Measurements from ENCODE around the gene FARS2.

Gene FARS2

DNA sequence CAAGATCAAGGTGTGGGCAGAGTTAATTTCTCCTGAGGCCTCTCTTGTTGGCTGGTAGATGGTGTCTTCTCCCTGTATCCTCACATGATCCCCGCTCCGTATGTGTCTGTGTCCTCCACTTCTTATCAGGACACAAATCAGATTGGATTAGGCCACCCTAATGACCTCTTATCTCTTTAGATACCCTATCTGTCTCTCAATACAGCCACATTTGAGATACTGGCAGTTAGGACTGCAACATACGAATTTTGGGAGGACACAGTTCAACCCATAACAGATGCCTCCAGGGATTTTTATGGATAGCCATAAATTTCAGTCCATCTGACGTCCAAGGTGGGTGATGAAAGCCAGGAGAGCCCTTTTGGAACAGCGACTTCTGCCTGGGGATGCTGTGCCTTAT is 376.4 kb downstream of the FARS2 start:
- no peak overlapping the region for H2BK12ac ChIP-seq (ENCODE audit: low read length)
- no CpG with 5 or more reads among the region's 5 CpGs for WGBS (ENCODE audit: extremely low coverage, insufficient coverage, insufficient read length)
- DNase-seq, result no peak
- no peak overlapping the region for H4K8ac ChIP-seq (ENCODE audit: low read depth, low read length)
- no peaks in the 10 kb centered on the region for H3K79me1 ChIP-seq (ENCODE audit: low read length)
- H3K14ac ChIP-seq (ENCODE audit: low read length), result no peak overlapping the region
- H4K12ac ChIP-seq (ENCODE audit: low read depth, low read length), result no peak overlapping the region
- no peak overlapping the region for H2BK5ac ChIP-seq (ENCODE audit: low read depth, low read length, poor library complexity)
- H2AFZ ChIP-seq (ENCODE audit: insufficient read depth, low read length, poor library complexity), result no peak overlapping the region
- no peak overlapping the region for H3K23ac ChIP-seq (ENCODE audit: low read length)
- H4K91ac ChIP-seq (ENCODE audit: low read depth, low read length), result no peak overlapping the region
- no peak overlapping the region for H3K4me3 ChIP-seq (ENCODE audit: low read depth, low read length)
- H3K4ac ChIP-seq (ENCODE audit: low read depth, low read length), result no peak overlapping the region
- no peaks in the 10 kb centered on the region for H3K36me3 ChIP-seq (ENCODE audit: control insufficient read depth in 1 of 2, insufficient read depth in 2 of 2, low read length in 2 of 2)
- no peak overlapping the region for H3K4me2 ChIP-seq (ENCODE audit: low read length)
- H3K9ac ChIP-seq (ENCODE audit: low read length), result no peak overlapping the region
- H3K27ac ChIP-seq (ENCODE audit: low read depth, low read length), result no peak overlapping the region
- no peaks in the 10 kb centered on the region for H3K4me1 ChIP-seq (ENCODE audit: control insufficient read depth in 1 of 2, insufficient read depth in 2 of 2, low read length in 2 of 2)
- no peak overlapping the region for H2AK5ac ChIP-seq (ENCODE audit: low read length)
- no peaks in the 10 kb centered on the region for H3K79me2 ChIP-seq (ENCODE audit: control insufficient read depth, insufficient read depth, low read length, poor library complexity)
- no peaks in the 10 kb centered on the region for H3K27me3 ChIP-seq (ENCODE audit: insufficient read depth, low read length)
- no peak overlapping the region for H3K18ac ChIP-seq (ENCODE audit: low read length)
- peaks cover 7% of the 10 kb centered on the region for H3K9me3 ChIP-seq (ENCODE audit: insufficient read depth, low read depth, low read length)
- no peak overlapping the region for H2BK120ac ChIP-seq (ENCODE audit: insufficient read depth, low read length, poor library complexity)

DNA sequence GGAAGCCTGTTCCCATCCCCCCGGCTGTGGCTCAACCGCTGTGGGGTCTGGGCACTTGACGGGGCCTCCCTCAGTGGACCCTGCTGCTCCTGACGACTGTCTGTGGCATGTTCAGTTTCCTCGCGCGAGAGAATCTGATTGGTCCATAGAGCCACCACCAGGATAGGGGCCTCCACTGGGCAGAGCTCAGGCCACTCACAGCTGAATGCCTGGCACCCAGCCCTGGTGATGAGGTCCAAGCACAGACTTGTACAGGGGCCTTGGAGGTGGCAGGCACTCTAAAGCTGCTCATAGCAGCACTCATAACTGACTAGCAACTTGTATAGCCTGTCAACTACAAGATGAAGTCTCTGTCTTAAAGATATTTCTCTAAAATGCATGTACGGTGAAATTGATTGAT is 377.4 kb downstream of the FARS2 start:
- no peak overlapping the region for H3K4me3 ChIP-seq (ENCODE audit: low read depth, low read length)
- no peak overlapping the region for H2AFZ ChIP-seq (ENCODE audit: insufficient read depth, low read length, poor library complexity)
- no peak overlapping the region for H4K8ac ChIP-seq (ENCODE audit: low read depth, low read length)
- no peak overlapping the region for H3K23ac ChIP-seq (ENCODE audit: low read length)
- no peak overlapping the region for H2AK5ac ChIP-seq (ENCODE audit: low read length)
- H3K9me3 ChIP-seq (ENCODE audit: insufficient read depth, low read depth, low read length), result peaks cover 7% of the 10 kb centered on the region
- no peak overlapping the region for H2BK5ac ChIP-seq (ENCODE audit: low read depth, low read length, poor library complexity)
- H2BK120ac ChIP-seq (ENCODE audit: insufficient read depth, low read length, poor library complexity), result no peak overlapping the region
- no peak overlapping the region for H3K18ac ChIP-seq (ENCODE audit: low read length)
- H2BK12ac ChIP-seq (ENCODE audit: low read length), result no peak overlapping the region
- no peaks in the 10 kb centered on the region for H3K36me3 ChIP-seq (ENCODE audit: control insufficient read depth in 1 of 2, insufficient read depth in 2 of 2, low read length in 2 of 2)
- no peak overlapping the region for H4K12ac ChIP-seq (ENCODE audit: low read depth, low read length)
- H3K27me3 ChIP-seq (ENCODE audit: insufficient read depth, low read length), result no peaks in the 10 kb centered on the region
- H3K4me2 ChIP-seq (ENCODE audit: low read length), result no peak overlapping the region
- no peaks in the 10 kb centered on the region for H3K79me1 ChIP-seq (ENCODE audit: low read length)
- H4K91ac ChIP-seq (ENCODE audit: low read depth, low read length), result no peak overlapping the region
- no peak overlapping the region for H3K4ac ChIP-seq (ENCODE audit: low read depth, low read length)
- WGBS (ENCODE audit: extremely low coverage, insufficient coverage, insufficient read length), result no CpG with 5 or more reads among the region's 8 CpGs
- no peaks in the 10 kb centered on the region for H3K4me1 ChIP-seq (ENCODE audit: control insufficient read depth in 1 of 2, insufficient read depth in 2 of 2, low read length in 2 of 2)
- DNase-seq, result no peak
- H3K9ac ChIP-seq (ENCODE audit: low read length), result no peak overlapping the region
- no peak overlapping the region for H3K27ac ChIP-seq (ENCODE audit: low read depth, low read length)
- H3K79me2 ChIP-seq (ENCODE audit: control insufficient read depth, insufficient read depth, low read length, poor library complexity), result no peaks in the 10 kb centered on the region
- no peak overlapping the region for H3K14ac ChIP-seq (ENCODE audit: low read length)

DNA sequence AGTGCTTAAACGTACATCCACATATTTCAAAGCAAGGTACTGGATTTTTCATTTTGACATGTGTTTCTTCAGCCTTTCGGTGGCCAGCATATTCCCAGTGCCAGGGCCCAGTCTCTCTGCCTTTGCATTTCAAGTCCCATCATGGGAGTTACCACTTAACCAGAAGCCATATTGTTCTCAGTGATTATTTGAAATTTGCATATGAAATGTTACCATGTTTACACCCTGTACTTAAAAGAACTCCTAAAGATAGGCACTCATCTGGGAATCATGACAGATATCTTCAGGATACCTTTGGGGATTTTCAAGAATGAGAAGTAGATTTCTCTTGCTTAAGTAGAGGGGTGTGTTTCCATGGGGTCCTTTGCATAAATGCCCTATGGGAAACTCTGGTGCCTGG is 377.9 kb downstream of the FARS2 start:
- no peak overlapping the region for H3K14ac ChIP-seq (ENCODE audit: low read length)
- no peak for DNase-seq
- H3K27ac ChIP-seq (ENCODE audit: low read depth, low read length), result no peak overlapping the region
- no peak overlapping the region for H3K23ac ChIP-seq (ENCODE audit: low read length)
- H3K27me3 ChIP-seq (ENCODE audit: insufficient read depth, low read length), result no peaks in the 10 kb centered on the region
- no peak overlapping the region for H4K8ac ChIP-seq (ENCODE audit: low read depth, low read length)
- no peak overlapping the region for H2BK5ac ChIP-seq (ENCODE audit: low read depth, low read length, poor library complexity)
- H3K4me3 ChIP-seq (ENCODE audit: low read depth, low read length), result no peak overlapping the region
- H2BK120ac ChIP-seq (ENCODE audit: insufficient read depth, low read length, poor library complexity), result no peak overlapping the region
- no peak overlapping the region for H4K12ac ChIP-seq (ENCODE audit: low read depth, low read length)
- peaks cover 7% of the 10 kb centered on the region for H3K9me3 ChIP-seq (ENCODE audit: insufficient read depth, low read depth, low read length)
- H3K36me3 ChIP-seq (ENCODE audit: control insufficient read depth in 1 of 2, insufficient read depth in 2 of 2, low read length in 2 of 2), result no peaks in the 10 kb centered on the region
- H2AFZ ChIP-seq (ENCODE audit: insufficient read depth, low read length, poor library complexity), result no peak overlapping the region
- no peak overlapping the region for H2BK12ac ChIP-seq (ENCODE audit: low read length)
- no peak overlapping the region for H3K4ac ChIP-seq (ENCODE audit: low read depth, low read length)
- no peak overlapping the region for H3K4me2 ChIP-seq (ENCODE audit: low read length)
- peaks cover 0 to 3% of the 10 kb centered on the region in 2 experiments for H3K4me1 ChIP-seq (ENCODE audit: control insufficient read depth in 1 of 2, insufficient read depth in 2 of 2, low read length in 2 of 2)
- peaks cover 3% of the 10 kb centered on the region for H3K79me1 ChIP-seq (ENCODE audit: low read length)
- H4K91ac ChIP-seq (ENCODE audit: low read depth, low read length), result no peak overlapping the region
- H3K18ac ChIP-seq (ENCODE audit: low read length), result no peak overlapping the region
- no peak overlapping the region for H3K9ac ChIP-seq (ENCODE audit: low read length)
- no peak overlapping the region for H2AK5ac ChIP-seq (ENCODE audit: low read length)
- WGBS (ENCODE audit: extremely low coverage, insufficient coverage, insufficient read length), result no CpG with 5 or more reads among the region's 2 CpGs
- H3K79me2 ChIP-seq (ENCODE audit: control insufficient read depth, insufficient read depth, low read length, poor library complexity), result peaks cover 1% of the 10 kb centered on the region

DNA sequence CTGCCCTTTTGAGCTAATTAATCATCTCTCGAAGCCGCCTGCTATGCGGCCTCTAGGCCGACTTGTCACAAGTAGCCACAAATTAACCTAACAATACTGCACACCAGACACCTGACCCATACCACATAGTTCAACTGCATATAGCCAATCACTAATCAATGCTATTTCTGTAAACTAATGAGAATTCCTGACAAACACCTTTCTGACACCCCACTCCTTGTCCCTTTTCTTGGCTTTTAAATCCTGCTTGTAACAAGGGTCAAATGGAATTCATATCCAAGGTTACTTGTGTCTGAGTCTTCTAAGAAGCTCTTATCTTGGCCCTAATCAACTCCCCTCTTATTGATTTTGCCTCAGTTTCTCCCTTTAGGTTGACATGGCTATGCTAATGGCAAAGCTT is 379.3 kb downstream of the FARS2 start:
- H3K36me3 ChIP-seq (ENCODE audit: control insufficient read depth in 1 of 2, insufficient read depth in 2 of 2, low read length in 2 of 2), result no peaks in the 10 kb centered on the region
- H3K9me3 ChIP-seq (ENCODE audit: insufficient read depth, low read depth, low read length), result peaks cover 7% of the 10 kb centered on the region
- peaks cover 1% of the 10 kb centered on the region for H3K79me2 ChIP-seq (ENCODE audit: control insufficient read depth, insufficient read depth, low read length, poor library complexity)
- H3K4me3 ChIP-seq (ENCODE audit: low read depth, low read length), result no peak overlapping the region
- H3K4me1 ChIP-seq (ENCODE audit: control insufficient read depth in 1 of 2, insufficient read depth in 2 of 2, low read length in 2 of 2), result peaks cover 2 to 6% of the 10 kb centered on the region in 2 experiments
- DNase-seq, result no peak
- H2AK5ac ChIP-seq (ENCODE audit: low read length), result no peak overlapping the region
- no peaks in the 10 kb centered on the region for H3K27me3 ChIP-seq (ENCODE audit: insufficient read depth, low read length)
- no peak overlapping the region for H2BK120ac ChIP-seq (ENCODE audit: insufficient read depth, low read length, poor library complexity)
- no peak overlapping the region for H3K23ac ChIP-seq (ENCODE audit: low read length)
- H3K4me2 ChIP-seq (ENCODE audit: low read length), result no peak overlapping the region
- H3K4ac ChIP-seq (ENCODE audit: low read depth, low read length), result no peak overlapping the region
- H3K27ac ChIP-seq (ENCODE audit: low read depth, low read length), result no peak overlapping the region
- no peak overlapping the region for H2BK5ac ChIP-seq (ENCODE audit: low read depth, low read length, poor library complexity)
- no peak overlapping the region for H3K18ac ChIP-seq (ENCODE audit: low read length)
- H2BK12ac ChIP-seq (ENCODE audit: low read length), result no peak overlapping the region
- H3K9ac ChIP-seq (ENCODE audit: low read length), result no peak overlapping the region
- H4K8ac ChIP-seq (ENCODE audit: low read depth, low read length), result no peak overlapping the region
- no peak overlapping the region for H3K14ac ChIP-seq (ENCODE audit: low read length)
- WGBS (ENCODE audit: extremely low coverage, insufficient coverage, insufficient read length), result no CpG with 5 or more reads among the region's 4 CpGs
- peaks cover 3% of the 10 kb centered on the region for H3K79me1 ChIP-seq (ENCODE audit: low read length)
- H2AFZ ChIP-seq (ENCODE audit: insufficient read depth, low read length, poor library complexity), result no peak overlapping the region
- no peak overlapping the region for H4K91ac ChIP-seq (ENCODE audit: low read depth, low read length)
- H4K12ac ChIP-seq (ENCODE audit: low read depth, low read length), result no peak overlapping the region
